ENCODE measurements around the gene RBM28. TPM values are rescaled to one million over a fixed set of nuclear protein-coding genes. Genes with fewer than 3 reads are reported as not detected.

The RBM28 gene
- total RNA-seq, 1 donor from 2014 or later, result 23.8 TPM

- peak overlapping the region in 1 of 2 donors; percentile 53 for H3K4me3 ChIP-seq
- no peaks in the 10 kb centered on the region for H3K9me3 ChIP-seq
- no peaks in the 10 kb centered on the region for H3K27me3 ChIP-seq
- intact Hi-C loops (cut with DNase I), result no loop called here
- H3K36me3 ChIP-seq, result no peaks in the 10 kb centered on the region
- no peak overlapping the region for H3K27ac ChIP-seq
- no peak for DNase-seq (ENCODE audit: low spot score in 2 of 2)
- no peak for TF ChIP-seq CTCF (IDR thresholded peaks at IDR 0.05)
- H3K4me1 ChIP-seq, result no peaks in the 10 kb centered on the region
Measured at GRCh38 chr7:128270826-128271272, 72.9 kb downstream of the RBM28 start.

- no peak for TF ChIP-seq CTCF (IDR thresholded peaks at IDR 0.05)
- Histone ChIP-seq H3K36me3 (no peaks in the 10 kb centered on the region), H3K27ac (no peak overlapping the region), H3K4me3 (no peak overlapping the region), H3K4me1 (no peaks in the 10 kb centered on the region), H3K27me3 (no peaks in the 10 kb centered on the region), H3K9me3 (no peaks in the 10 kb centered on the region)
- no peak for DNase-seq (ENCODE audit: low spot score in 2 of 2)
- intact Hi-C loops (cut with DNase I), result no loop called here
Measured at GRCh38 chr7:128268233-128268632, 75.5 kb downstream of the RBM28 start.

GRCh38 chr7:128267595-128267924, 76.1 kb downstream of the RBM28 start:
- Histone ChIP-seq H3K36me3 (no peaks in the 10 kb centered on the region), H3K9me3 (no peaks in the 10 kb centered on the region), H3K27ac (no peak overlapping the region), H3K4me3 (peak overlapping the region; percentile 31 to 47), H3K27me3 (no peaks in the 10 kb centered on the region), H3K4me1 (no peaks in the 10 kb centered on the region)
- no peak for TF ChIP-seq CTCF (IDR thresholded peaks at IDR 0.05)
- no peak for DNase-seq (ENCODE audit: low spot score in 2 of 2)
- intact Hi-C loops (cut with DNase I), result no loop called here

- no peaks in the 10 kb centered on the region for H3K4me1 ChIP-seq
- no peak for DNase-seq (ENCODE audit: low spot score in 2 of 2)
- H3K36me3 ChIP-seq, result no peaks in the 10 kb centered on the region
- H3K27me3 ChIP-seq, result no peaks in the 10 kb centered on the region
- no peak overlapping the region for H3K27ac ChIP-seq
- intact Hi-C loops (cut with DNase I), result no loop called here
- peak overlapping the region; percentile 31 to 47 for H3K4me3 ChIP-seq
- no peak for TF ChIP-seq CTCF (IDR thresholded peaks at IDR 0.05)
- no peaks in the 10 kb centered on the region for H3K9me3 ChIP-seq
Measured at GRCh38 chr7:128266883-128267594, 76.7 kb downstream of the RBM28 start.

- H3K27me3 ChIP-seq, result no peaks in the 10 kb centered on the region
- no peaks in the 10 kb centered on the region for H3K9me3 ChIP-seq
- H3K4me1 ChIP-seq, result no peaks in the 10 kb centered on the region
- DNase-seq (ENCODE audit: low spot score in 2 of 2), result no peak
- no peaks in the 10 kb centered on the region for H3K36me3 ChIP-seq
- intact Hi-C loops (cut with DNase I), result no loop called here
- no peak for TF ChIP-seq CTCF (IDR thresholded peaks at IDR 0.05)
- no peak overlapping the region for H3K27ac ChIP-seq
- H3K4me3 ChIP-seq, result no peak overlapping the region
Measured at GRCh38 chr7:128266529-128266882, 77.2 kb downstream of the RBM28 start.

GRCh38 chr7:128265906-128266300, 77.8 kb downstream of the RBM28 start:
- no peak for DNase-seq (ENCODE audit: low spot score in 2 of 2)
- H3K4me3 ChIP-seq, result no peak overlapping the region
- no peak overlapping the region for H3K27ac ChIP-seq
- no peaks in the 10 kb centered on the region for H3K4me1 ChIP-seq
- H3K9me3 ChIP-seq, result no peaks in the 10 kb centered on the region
- no peaks in the 10 kb centered on the region for H3K27me3 ChIP-seq
- TF ChIP-seq CTCF (IDR thresholded peaks at IDR 0.05), result no peak
- no peaks in the 10 kb centered on the region for H3K36me3 ChIP-seq
- intact Hi-C loops (cut with DNase I), result no loop called here
